NB4 (cell line): ENCODE results near the gene KRT16.

Experiments
- POLR2A ChIP-seq: IDR thresholded peaks from 2 replicates; pipeline ENCODE4 v1.6.1; 2011; ENCODE audit warnings: mild to moderate bottlenecking; ENCODE audit not compliant: insufficient read length; ENCODE audit errors: extremely low read depth
- TF ChIP-seq, protein P1 (sequence below): IDR thresholded peaks from one replicate; pipeline ENCODE4 v1.5.1; 2012; ENCODE audit warnings: low read depth, low read length

DNA sequence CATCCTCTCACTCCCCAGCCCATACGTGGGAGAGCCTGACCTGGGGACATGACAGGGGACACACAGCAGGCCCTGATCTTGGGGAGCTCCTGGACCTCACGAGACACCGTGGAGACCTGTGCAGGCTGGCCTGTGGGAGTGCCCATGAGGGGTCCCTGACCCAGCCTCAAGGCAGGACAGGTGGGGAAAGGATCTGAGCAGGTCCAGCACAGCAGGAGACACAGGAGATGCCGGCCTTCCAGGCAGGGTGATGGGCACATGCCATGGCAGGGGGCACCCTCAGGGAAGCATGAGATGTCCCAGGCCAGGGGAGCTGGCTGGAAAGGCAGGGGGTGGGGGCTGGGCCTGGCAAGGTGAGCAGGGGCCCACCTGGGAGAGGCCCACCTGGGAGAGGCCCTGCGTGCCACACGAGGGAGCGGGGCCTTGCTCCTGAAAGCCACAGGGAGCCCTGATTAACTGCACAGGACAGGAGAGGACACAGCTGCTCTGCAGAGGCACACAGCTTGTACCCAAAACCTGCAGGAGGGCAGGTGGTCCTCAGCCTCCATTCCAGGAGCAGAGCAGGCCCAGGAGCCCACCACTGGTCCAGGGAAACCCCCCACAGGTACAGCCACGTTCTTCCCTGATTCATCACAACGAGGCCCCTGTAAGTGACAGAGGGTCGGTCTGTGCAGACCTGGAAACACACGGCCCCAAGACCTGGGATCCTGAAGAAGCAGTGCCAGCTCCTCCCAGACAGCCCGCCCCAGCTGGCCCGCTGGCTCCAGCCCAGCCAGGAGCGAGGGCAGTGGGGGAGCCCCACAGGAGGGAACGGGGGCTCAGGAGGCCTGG is 38.4 kb upstream of the KRT16 start:
- TF ChIP-seq, protein P1, sequence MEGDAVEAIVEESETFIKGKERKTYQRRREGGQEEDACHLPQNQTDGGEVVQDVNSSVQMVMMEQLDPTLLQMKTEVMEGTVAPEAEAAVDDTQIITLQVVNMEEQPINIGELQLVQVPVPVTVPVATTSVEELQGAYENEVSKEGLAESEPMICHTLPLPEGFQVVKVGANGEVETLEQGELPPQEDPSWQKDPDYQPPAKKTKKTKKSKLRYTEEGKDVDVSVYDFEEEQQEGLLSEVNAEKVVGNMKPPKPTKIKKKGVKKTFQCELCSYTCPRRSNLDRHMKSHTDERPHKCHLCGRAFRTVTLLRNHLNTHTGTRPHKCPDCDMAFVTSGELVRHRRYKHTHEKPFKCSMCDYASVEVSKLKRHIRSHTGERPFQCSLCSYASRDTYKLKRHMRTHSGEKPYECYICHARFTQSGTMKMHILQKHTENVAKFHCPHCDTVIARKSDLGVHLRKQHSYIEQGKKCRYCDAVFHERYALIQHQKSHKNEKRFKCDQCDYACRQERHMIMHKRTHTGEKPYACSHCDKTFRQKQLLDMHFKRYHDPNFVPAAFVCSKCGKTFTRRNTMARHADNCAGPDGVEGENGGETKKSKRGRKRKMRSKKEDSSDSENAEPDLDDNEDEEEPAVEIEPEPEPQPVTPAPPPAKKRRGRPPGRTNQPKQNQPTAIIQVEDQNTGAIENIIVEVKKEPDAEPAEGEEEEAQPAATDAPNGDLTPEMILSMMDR = no peak
- TF ChIP-seq POLR2A = no peak
